Peyer's patch (tissue), 4 donors: ENCODE data around the gene SLC10A1.

Source experiments
- POLR2A ChIP-seq, 2 donors: fragments of 450-650 bp; IDR thresholded peaks; one replicate each; pipeline ENCODE4 v1.5.1; 2017; ENCODE audit warnings: antibody characterized with exemption in 2 of 2, mild to moderate bottlenecking in 2 of 2, moderate library complexity in 2 of 2
- TF ChIP-seq, protein P1 (sequence below), 6 experiments: fragments of 450-650 bp in 4 of 6; fragments of 200-600 bp in 2 of 6; sonication (generic) in 1 of 6; IDR thresholded peaks; one replicate each; pipeline ENCODE4 v1.5.1; 2017 to 2019; ENCODE audit warnings: antibody characterized with exemption in 6 of 6, mild to moderate bottlenecking in 3 of 6, moderate library complexity in 1 of 6

DNA sequence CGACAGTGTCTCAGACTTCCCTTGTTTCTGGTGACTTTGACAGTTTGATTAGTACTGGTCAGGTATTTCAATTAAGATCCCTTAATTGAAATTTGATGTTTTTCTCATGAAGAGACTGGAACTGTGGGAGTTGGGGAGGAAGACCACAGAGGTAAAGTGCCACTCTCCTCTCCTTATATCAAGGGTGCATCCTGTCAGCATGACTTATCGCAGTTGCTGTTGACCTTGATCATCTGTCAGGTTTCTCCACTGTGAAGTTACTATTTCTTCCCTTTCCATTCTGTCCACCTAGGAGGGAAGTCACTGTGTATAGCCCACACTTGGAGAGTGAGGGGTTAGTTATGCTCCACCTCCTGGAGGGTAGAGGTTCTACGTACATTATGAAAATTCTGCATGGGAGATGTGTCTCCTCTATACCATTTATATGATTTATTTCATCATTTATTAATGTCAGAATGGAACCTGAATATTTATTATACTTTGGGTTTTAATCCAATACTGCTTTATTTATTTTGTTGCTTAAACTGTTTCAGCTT lies 41.9 kb upstream of the SLC10A1 start:
- TF ChIP-seq, protein P1, sequence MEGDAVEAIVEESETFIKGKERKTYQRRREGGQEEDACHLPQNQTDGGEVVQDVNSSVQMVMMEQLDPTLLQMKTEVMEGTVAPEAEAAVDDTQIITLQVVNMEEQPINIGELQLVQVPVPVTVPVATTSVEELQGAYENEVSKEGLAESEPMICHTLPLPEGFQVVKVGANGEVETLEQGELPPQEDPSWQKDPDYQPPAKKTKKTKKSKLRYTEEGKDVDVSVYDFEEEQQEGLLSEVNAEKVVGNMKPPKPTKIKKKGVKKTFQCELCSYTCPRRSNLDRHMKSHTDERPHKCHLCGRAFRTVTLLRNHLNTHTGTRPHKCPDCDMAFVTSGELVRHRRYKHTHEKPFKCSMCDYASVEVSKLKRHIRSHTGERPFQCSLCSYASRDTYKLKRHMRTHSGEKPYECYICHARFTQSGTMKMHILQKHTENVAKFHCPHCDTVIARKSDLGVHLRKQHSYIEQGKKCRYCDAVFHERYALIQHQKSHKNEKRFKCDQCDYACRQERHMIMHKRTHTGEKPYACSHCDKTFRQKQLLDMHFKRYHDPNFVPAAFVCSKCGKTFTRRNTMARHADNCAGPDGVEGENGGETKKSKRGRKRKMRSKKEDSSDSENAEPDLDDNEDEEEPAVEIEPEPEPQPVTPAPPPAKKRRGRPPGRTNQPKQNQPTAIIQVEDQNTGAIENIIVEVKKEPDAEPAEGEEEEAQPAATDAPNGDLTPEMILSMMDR (IDR thresholded peaks at IDR 0.05): no peak
- no peak for TF ChIP-seq POLR2A (IDR thresholded peaks at IDR 0.05)
